ENCODE data around the gene SLC9A7.

DNA sequence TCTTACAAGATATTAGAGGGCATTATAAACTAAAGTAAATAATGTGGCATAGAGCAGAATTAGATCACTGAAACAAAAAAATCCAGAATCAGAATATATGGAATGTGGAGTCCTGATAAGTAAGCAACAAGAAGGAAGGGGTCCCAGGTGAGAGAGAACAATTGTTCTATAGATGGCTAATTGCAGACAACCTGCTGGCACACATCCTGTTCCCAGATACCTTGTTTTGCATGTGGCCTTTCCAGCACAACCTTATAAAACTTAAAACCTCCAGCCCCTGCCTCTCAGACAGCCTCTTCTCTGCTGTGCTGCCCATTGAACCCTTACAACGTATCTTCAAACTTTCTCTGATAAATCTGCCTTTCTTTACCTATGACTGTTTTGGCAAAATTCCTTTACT lies 209.0 kb downstream of the SLC9A7 start:
- TF ChIP-seq, protein P1, sequence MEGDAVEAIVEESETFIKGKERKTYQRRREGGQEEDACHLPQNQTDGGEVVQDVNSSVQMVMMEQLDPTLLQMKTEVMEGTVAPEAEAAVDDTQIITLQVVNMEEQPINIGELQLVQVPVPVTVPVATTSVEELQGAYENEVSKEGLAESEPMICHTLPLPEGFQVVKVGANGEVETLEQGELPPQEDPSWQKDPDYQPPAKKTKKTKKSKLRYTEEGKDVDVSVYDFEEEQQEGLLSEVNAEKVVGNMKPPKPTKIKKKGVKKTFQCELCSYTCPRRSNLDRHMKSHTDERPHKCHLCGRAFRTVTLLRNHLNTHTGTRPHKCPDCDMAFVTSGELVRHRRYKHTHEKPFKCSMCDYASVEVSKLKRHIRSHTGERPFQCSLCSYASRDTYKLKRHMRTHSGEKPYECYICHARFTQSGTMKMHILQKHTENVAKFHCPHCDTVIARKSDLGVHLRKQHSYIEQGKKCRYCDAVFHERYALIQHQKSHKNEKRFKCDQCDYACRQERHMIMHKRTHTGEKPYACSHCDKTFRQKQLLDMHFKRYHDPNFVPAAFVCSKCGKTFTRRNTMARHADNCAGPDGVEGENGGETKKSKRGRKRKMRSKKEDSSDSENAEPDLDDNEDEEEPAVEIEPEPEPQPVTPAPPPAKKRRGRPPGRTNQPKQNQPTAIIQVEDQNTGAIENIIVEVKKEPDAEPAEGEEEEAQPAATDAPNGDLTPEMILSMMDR (conservative IDR thresholded peaks at IDR 0.05): no peak
- no peak for TF ChIP-seq EZH2 (IDR thresholded peaks at IDR 0.05; ENCODE audit: low read depth)
